ENCODE results near the gene GRID2.

The GRID2 gene

GRCh38 chr4:93814722-93815121, 1511.0 kb downstream of the GRID2 start:
- no peaks in the 10 kb centered on the region for H3K4me1 ChIP-seq
- no peak for DNase-seq
- H3K36me3 ChIP-seq, result no peaks in the 10 kb centered on the region
- no peak for TF ChIP-seq CTCF (IDR thresholded peaks at IDR 0.05; ENCODE audit: low read depth, low read length)
- H3K27me3 ChIP-seq, result peaks cover 20% of the 10 kb centered on the region
- no peak overlapping the region for H3K4me3 ChIP-seq (ENCODE audit: low read depth, low read length)
- H3K9me3 ChIP-seq, result no peaks in the 10 kb centered on the region
